ENCODE data around the gene C2orf42.
"Not testable (repeated sequence)": the region's sequence is repeated elsewhere in the genome, so short reads cannot be mapped to it uniquely, and the experiment has no call there.

C2orf42 gene

GRCh38 chr2:70190418-70191243, at the start of gene C2orf42:
C2orf42 (minus strand) TSS chr2:70191019; CDS start chr2:70181985, 9,034 bp downstream.
- DNase-seq: peak; percentile 97

GRCh38 chr2:70240599-70240998, 49.8 kb upstream of the C2orf42 start:
- DNase-seq: no peak

- no peak for DNase-seq
Observed at GRCh38 chr2:70233926-70234325, 43.1 kb upstream of the C2orf42 start.

GRCh38 chr2:70226781-70227180, 36.0 kb upstream of the C2orf42 start:
- DNase-seq: no peak

GRCh38 chr2:70223305-70223704, 32.5 kb upstream of the C2orf42 start:
- DNase-seq: peak; percentile 32

- DNase-seq: peak; percentile 85
Observed at GRCh38 chr2:70214953-70215549, 24.2 kb upstream of the C2orf42 start.

GRCh38 chr2:70214365-70214764, 23.5 kb upstream of the C2orf42 start:
- no peak for DNase-seq

GRCh38 chr2:70212298-70212932, 21.6 kb upstream of the C2orf42 start:
- DNase-seq: no peak

GRCh38 chr2:70211595-70211994, 20.8 kb upstream of the C2orf42 start:
- DNase-seq: no peak

GRCh38 chr2:70204452-70204851, 13.6 kb upstream of the C2orf42 start:
- no peak for DNase-seq

- DNase-seq: no peak
Observed at GRCh38 chr2:70203086-70203485, 12.3 kb upstream of the C2orf42 start.

GRCh38 chr2:70202236-70202806, 11.5 kb upstream of the C2orf42 start:
- no peak for DNase-seq

GRCh38 chr2:70201831-70202230, 11.0 kb upstream of the C2orf42 start:
- DNase-seq: no peak

- DNase-seq: no peak
Observed at GRCh38 chr2:70201225-70201768, 10.5 kb upstream of the C2orf42 start.

GRCh38 chr2:70199320-70199864, 8.6 kb upstream of the C2orf42 start:
- no peak for DNase-seq

GRCh38 chr2:70192516-70192915, 1.7 kb upstream of the C2orf42 start:
- DNase-seq: no peak

- no peak for DNase-seq
Observed at GRCh38 chr2:70191244-70191735, 471 bp upstream of the C2orf42 start.

- DNase-seq: no peak
Observed at GRCh38 chr2:70188460-70188859, 2.4 kb downstream of the C2orf42 start.

GRCh38 chr2:70187170-70187569, 3.6 kb downstream of the C2orf42 start:
- DNase-seq: not testable (repeated sequence)

- no peak for DNase-seq
Observed at GRCh38 chr2:70182689-70183088, 8.1 kb downstream of the C2orf42 start.

- no peak for DNase-seq
Observed at GRCh38 chr2:70181363-70181956, 9.4 kb downstream of the C2orf42 start.

- DNase-seq: no peak
Observed at GRCh38 chr2:70173520-70173919, 17.3 kb downstream of the C2orf42 start.

Data from EL (cell line).